Memory B cell (primary cell): ENCODE measurements around the gene SLC13A3.

Experiments used
- ATAC-seq: fragments of 150-1000 bp; cut with Tn5 transposase; 2 replicates; pipeline ENCODE4 v1.10.0; 2021; ENCODE audit warnings: low read depth, mild to moderate bottlenecking, moderate library complexity
- DNase-seq, 2 donors: peaks; one replicate each; pipeline ENCODE4 v3.0.0; 2022; ENCODE audit warnings: low spot score in 2 of 2
- H3K27ac Mint-ChIP-seq: one replicate; pipeline ENCODE4 v1.8.0; 2022; ENCODE audit warnings: mild to moderate bottlenecking, moderate library complexity, mixed read lengths
- H3K27me3 Mint-ChIP-seq: one replicate; pipeline ENCODE4 v1.8.0; 2022; ENCODE audit warnings: mixed read lengths
- H3K36me3 Mint-ChIP-seq: one replicate; pipeline ENCODE4 v1.8.0; 2022; ENCODE audit warnings: mild to moderate bottlenecking, mixed read lengths
- H3K4me1 Mint-ChIP-seq: one replicate; pipeline ENCODE4 v1.8.0; 2022; ENCODE audit warnings: mixed read lengths
- H3K4me3 Mint-ChIP-seq: one replicate; pipeline ENCODE4 v1.8.0; 2022; ENCODE audit warnings: mild to moderate bottlenecking, moderate library complexity, mixed read lengths
- H3K9me3 Mint-ChIP-seq: one replicate; pipeline ENCODE4 v1.8.0; 2022; ENCODE audit warnings: mixed read lengths

The SLC13A3 gene

GRCh38 chr20:46629341-46629740, 21.9 kb downstream of the SLC13A3 start:
- H3K4me3 Mint-ChIP-seq, result no peak overlapping the region
- peaks cover 6% of the 10 kb centered on the region for H3K36me3 Mint-ChIP-seq
- ATAC-seq, result no peak
- H3K4me1 Mint-ChIP-seq, result no peaks in the 10 kb centered on the region
- H3K9me3 Mint-ChIP-seq, result peaks cover 12% of the 10 kb centered on the region
- peaks cover 13% of the 10 kb centered on the region for H3K27me3 Mint-ChIP-seq
- H3K27ac Mint-ChIP-seq, result no peak overlapping the region
- no peak for DNase-seq

DNA sequence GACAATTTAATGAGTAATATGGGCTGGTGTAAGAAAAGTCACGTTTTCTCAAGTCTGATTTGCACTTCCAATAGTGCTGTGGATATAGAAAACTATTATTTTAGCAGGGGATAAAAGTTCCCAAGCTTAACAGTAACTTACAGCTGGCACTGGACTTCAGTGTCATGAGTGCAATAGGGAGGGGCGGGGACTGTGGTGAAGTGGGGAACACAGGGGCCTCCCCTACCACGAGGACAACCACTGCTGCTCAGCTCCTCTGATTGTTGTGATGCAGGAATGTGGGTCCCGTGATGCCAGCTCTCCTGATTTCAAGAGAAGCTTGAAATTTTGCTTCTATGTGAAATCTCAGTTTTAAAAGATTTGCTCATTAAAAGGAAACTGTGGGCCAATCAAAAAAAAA, 24.0 kb downstream of the SLC13A3 start:
- H3K4me1 Mint-ChIP-seq, result no peaks in the 10 kb centered on the region
- peaks cover 11% of the 10 kb centered on the region for H3K36me3 Mint-ChIP-seq
- H3K27me3 Mint-ChIP-seq, result peaks cover 14% of the 10 kb centered on the region
- H3K9me3 Mint-ChIP-seq, result peaks cover 19% of the 10 kb centered on the region
- H3K4me3 Mint-ChIP-seq, result no peak overlapping the region
- ATAC-seq (no peak), DNase-seq (no peak)
- no peak overlapping the region for H3K27ac Mint-ChIP-seq

- ATAC-seq (no peak), DNase-seq (no peak)
- Mint-ChIP-seq H3K36me3 (peaks cover 11% of the 10 kb centered on the region), H3K4me3 (no peak overlapping the region), H3K27me3 (peaks cover 14% of the 10 kb centered on the region), H3K9me3 (peaks cover 19% of the 10 kb centered on the region), H3K4me1 (no peaks in the 10 kb centered on the region), H3K27ac (no peak overlapping the region)
Measured at GRCh38 chr20:46626758-46627157, 24.5 kb downstream of the SLC13A3 start.

DNA sequence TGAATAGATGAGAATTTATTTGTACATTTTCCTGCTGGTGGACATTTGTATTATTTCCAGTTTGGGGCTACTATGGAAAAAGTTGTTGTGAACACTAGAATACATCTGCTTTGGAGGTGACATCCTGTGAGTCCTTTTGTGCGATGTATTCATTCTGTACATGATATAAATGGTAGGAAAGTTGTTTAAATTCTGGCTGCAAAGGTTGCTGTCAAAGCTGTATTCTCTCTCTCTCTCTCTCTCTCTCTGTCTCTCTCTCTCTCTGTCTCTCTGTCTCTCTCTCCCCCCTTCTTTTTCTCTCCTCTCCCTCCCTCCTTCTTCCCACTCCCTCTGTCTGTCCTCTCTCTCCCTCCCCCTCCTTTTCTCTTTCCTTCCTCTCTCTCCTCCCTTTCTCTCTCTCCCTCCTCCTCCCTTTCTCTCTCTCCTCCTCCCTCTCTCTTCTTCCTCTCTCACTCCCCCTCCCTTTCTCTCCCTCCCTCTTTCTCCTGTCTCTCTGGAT, 25.3 kb downstream of the SLC13A3 start:
- Mint-ChIP-seq H3K27me3 (peaks cover 14% of the 10 kb centered on the region), H3K9me3 (peaks cover 19% of the 10 kb centered on the region), H3K4me1 (no peaks in the 10 kb centered on the region), H3K4me3 (no peak overlapping the region), H3K27ac (no peak overlapping the region), H3K36me3 (peaks cover 11% of the 10 kb centered on the region)
- DNase-seq (no peak), ATAC-seq (no peak)

- Mint-ChIP-seq H3K36me3 (peaks cover 11% of the 10 kb centered on the region), H3K9me3 (peaks cover 19% of the 10 kb centered on the region), H3K27ac (no peak overlapping the region), H3K27me3 (peaks cover 11% of the 10 kb centered on the region), H3K4me3 (no peak overlapping the region), H3K4me1 (no peaks in the 10 kb centered on the region)
- no peak for ATAC-seq
- no peak for DNase-seq
Measured at GRCh38 chr20:46624946-46625345, 26.3 kb downstream of the SLC13A3 start.

DNA sequence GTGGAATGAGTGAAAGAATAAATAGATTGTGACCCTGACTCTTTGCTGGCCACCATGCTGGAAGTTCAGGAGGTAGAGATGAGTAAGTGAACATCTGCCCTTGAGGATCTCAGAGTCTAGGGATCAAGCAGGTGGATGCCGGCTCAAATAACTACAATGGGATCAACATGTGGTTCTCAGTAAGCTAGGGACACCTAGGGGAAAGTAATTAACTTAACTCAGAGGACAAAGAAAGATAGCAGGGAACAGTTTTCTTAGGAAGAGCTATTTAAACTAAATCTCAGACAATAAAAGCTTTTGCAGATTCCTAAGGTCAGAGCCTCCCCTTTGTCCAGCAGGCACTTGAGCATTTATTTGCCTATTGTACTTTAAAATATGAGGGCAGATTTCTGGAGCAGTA, 29.1 kb downstream of the SLC13A3 start:
- ATAC-seq, result no peak
- Mint-ChIP-seq H3K27me3 (peaks cover 20% of the 10 kb centered on the region), H3K4me3 (no peak overlapping the region)

GRCh38 chr20:46621492-46621891, 29.8 kb downstream of the SLC13A3 start:
- H3K9me3 Mint-ChIP-seq, result peaks cover 15% of the 10 kb centered on the region
- no peaks in the 10 kb centered on the region for H3K4me1 Mint-ChIP-seq
- H3K4me3 Mint-ChIP-seq, result no peak overlapping the region
- no peak overlapping the region for H3K27ac Mint-ChIP-seq
- H3K36me3 Mint-ChIP-seq, result peaks cover 9% of the 10 kb centered on the region
- no peak for ATAC-seq
- peaks cover 17% of the 10 kb centered on the region for H3K27me3 Mint-ChIP-seq
- DNase-seq, result no peak

More for the DNA sequence above, 29.1 kb downstream of the SLC13A3 start:
- Mint-ChIP-seq H3K36me3 (peaks cover 10% of the 10 kb centered on the region), H3K27ac (no peak overlapping the region), H3K9me3 (peaks cover 18% of the 10 kb centered on the region), H3K4me1 (no peaks in the 10 kb centered on the region)
- DNase-seq, result no peak

- DNase-seq (no peak), ATAC-seq (no peak)
- no peaks in the 10 kb centered on the region for H3K4me1 Mint-ChIP-seq
- H3K4me3 Mint-ChIP-seq, result no peak overlapping the region
- H3K36me3 Mint-ChIP-seq, result peaks cover 7% of the 10 kb centered on the region
- peaks cover 15% of the 10 kb centered on the region for H3K27me3 Mint-ChIP-seq
- H3K27ac Mint-ChIP-seq, result no peak overlapping the region
- peaks cover 11% of the 10 kb centered on the region for H3K9me3 Mint-ChIP-seq
Measured at GRCh38 chr20:46619445-46619844, 31.8 kb downstream of the SLC13A3 start.

- H3K4me1 Mint-ChIP-seq, result no peaks in the 10 kb centered on the region
- H3K4me3 Mint-ChIP-seq, result no peak overlapping the region
- DNase-seq (no peak), ATAC-seq (no peak)
- H3K27me3 Mint-ChIP-seq, result peaks cover 12% of the 10 kb centered on the region
- peaks cover 5% of the 10 kb centered on the region for H3K9me3 Mint-ChIP-seq
- peaks cover 2% of the 10 kb centered on the region for H3K36me3 Mint-ChIP-seq
- no peak overlapping the region for H3K27ac Mint-ChIP-seq
Measured at GRCh38 chr20:46618316-46619100, 32.8 kb downstream of the SLC13A3 start.

GRCh38 chr20:46614503-46614902, 36.8 kb downstream of the SLC13A3 start:
- H3K36me3 Mint-ChIP-seq, result peaks cover 4% of the 10 kb centered on the region
- no peak overlapping the region for H3K4me3 Mint-ChIP-seq
- ATAC-seq, result no peak
- H3K9me3 Mint-ChIP-seq, result peaks cover 7% of the 10 kb centered on the region
- DNase-seq, result no peak
- no peaks in the 10 kb centered on the region for H3K4me1 Mint-ChIP-seq
- peaks cover 18% of the 10 kb centered on the region for H3K27me3 Mint-ChIP-seq
- H3K27ac Mint-ChIP-seq, result no peak overlapping the region

DNA sequence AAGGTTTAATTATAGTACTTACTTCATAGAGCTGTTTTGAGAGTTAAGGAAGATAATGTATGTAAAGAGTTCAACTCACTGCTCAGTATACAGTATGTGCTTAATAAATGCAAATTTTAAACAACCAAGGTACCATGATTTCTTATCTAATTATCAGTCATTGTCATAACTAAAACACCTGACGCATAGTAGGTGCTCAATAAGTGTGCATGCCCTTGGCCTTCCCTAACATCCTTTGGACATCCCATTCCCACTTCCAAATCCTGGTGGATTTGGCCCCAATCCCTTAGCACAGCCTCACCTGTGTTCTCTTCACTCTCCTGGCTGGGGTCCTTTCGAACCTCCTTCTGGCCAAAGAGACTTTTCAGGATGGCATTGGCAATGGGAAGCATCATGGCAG, 41.1 kb downstream of the SLC13A3 start:
- ATAC-seq, result no peak
- Mint-ChIP-seq H3K4me3 (no peak overlapping the region), H3K27me3 (peaks cover 9% of the 10 kb centered on the region), H3K27ac (no peak overlapping the region), H3K36me3 (peaks cover 2% of the 10 kb centered on the region), H3K4me1 (no peaks in the 10 kb centered on the region), H3K9me3 (peaks cover 3% of the 10 kb centered on the region)
- DNase-seq, result no peak

GRCh38 chr20:46609043-46609442, 42.2 kb downstream of the SLC13A3 start:
- Mint-ChIP-seq H3K36me3 (peaks cover 2% of the 10 kb centered on the region), H3K9me3 (peaks cover 3% of the 10 kb centered on the region)

DNA sequence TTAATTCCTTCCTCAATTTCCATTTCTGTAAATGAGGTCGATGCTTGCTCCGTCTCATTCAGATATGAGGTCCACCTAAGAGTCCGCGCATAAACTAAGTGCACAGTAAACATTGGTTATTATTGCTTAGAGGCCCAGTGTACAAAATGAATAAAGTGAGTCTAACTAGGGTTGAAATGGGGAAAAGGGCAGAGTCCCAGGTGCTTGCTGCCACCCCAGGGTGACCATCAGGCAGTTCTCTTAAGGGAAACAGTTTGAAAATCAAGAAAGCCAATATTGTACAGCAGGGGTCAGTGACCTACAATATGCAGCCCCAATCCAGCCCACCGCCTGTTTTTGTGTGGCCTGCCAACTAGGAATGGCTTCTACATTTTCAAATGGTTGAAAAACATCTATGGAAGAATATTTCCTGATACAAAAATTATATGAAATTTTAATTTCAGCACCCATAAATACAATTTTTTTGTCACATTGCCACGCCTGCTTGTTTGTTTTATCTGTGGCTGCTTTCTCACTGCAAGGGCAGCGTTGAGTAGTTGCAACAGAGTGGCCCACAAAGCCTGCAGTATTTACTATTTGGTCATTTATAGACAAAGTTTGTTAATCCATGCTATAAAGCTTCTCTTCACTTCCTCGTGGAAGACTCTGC, 43.3 kb downstream of the SLC13A3 start:
- peaks cover 3% of the 10 kb centered on the region for H3K9me3 Mint-ChIP-seq
- H3K27ac Mint-ChIP-seq, result no peak overlapping the region
- DNase-seq, result no peak
- H3K27me3 Mint-ChIP-seq, result peaks cover 9% of the 10 kb centered on the region
- peaks cover 2% of the 10 kb centered on the region for H3K4me1 Mint-ChIP-seq
- no peak overlapping the region for H3K4me3 Mint-ChIP-seq
- peaks cover 2% of the 10 kb centered on the region for H3K36me3 Mint-ChIP-seq
- no peak for ATAC-seq

More at GRCh38 chr20:46609043-46609442, 42.2 kb downstream of the SLC13A3 start:
- Mint-ChIP-seq H3K27ac (no peak overlapping the region), H3K4me3 (no peak overlapping the region), H3K4me1 (peaks cover 1% of the 10 kb centered on the region), H3K27me3 (peaks cover 9% of the 10 kb centered on the region)
- DNase-seq, result no peak
- ATAC-seq, result no peak

DNA sequence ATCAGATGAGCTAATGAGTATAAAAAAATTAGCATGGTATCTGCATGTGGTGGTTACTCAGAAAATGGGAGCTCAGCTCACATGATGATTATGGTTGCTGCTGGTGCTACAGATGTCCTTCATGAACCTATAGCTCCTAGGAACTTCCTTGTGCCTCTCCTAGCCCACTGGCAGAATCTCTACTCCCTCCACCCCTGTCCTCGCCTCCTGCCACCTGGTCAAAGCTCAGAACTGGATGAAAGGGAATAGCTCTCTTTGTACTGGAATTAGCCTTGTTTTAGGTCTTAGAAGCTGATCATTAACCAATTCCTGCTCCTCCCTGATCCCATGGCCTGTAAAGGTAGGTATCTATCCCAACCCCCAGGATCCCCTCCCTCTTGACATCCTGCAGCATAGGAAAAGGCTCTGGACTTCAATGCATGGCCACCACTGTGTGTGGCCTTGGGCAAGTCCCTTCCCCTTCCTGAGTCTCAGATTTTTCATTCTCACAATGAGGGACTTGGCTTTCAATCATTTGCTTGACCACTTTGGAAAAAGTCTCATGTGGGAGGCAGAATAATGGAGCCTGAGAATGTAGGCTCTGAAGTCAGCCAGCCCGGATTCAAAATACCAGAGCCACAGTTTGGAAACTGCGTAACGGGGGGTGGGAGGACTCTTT, 43.9 kb downstream of the SLC13A3 start:
- Mint-ChIP-seq H3K27me3 (peaks cover 6% of the 10 kb centered on the region), H3K4me1 (peaks cover 2% of the 10 kb centered on the region), H3K27ac (no peak overlapping the region), H3K36me3 (peaks cover 2% of the 10 kb centered on the region), H3K4me3 (no peak overlapping the region), H3K9me3 (peaks cover 3% of the 10 kb centered on the region)
- DNase-seq, result no peak
- ATAC-seq, result no peak
